GM12864 (cell line): Measurements from ENCODE around the gene TRIM24.

Experiments used
- DNase-seq: peaks from one replicate; pipeline ENCODE4 v3.0.0-alpha.2; 2011; ENCODE audit warnings: low read depth
- H3K4me3 ChIP-seq: 2 replicates; pipeline ENCODE4 v1.5.1; 2011; ENCODE audit warnings: mild to moderate bottlenecking, low read depth, low read length, control low read depth
- TF ChIP-seq, protein P1 (sequence below): IDR thresholded peaks from 2 replicates; pipeline ENCODE4 v1.5.1; 2011; ENCODE audit warnings: low read depth, mild to moderate bottlenecking, moderate library complexity, low read length, control low read depth, inconsistent platforms; ENCODE audit errors: missing control alignments

The TRIM24 gene

DNA sequence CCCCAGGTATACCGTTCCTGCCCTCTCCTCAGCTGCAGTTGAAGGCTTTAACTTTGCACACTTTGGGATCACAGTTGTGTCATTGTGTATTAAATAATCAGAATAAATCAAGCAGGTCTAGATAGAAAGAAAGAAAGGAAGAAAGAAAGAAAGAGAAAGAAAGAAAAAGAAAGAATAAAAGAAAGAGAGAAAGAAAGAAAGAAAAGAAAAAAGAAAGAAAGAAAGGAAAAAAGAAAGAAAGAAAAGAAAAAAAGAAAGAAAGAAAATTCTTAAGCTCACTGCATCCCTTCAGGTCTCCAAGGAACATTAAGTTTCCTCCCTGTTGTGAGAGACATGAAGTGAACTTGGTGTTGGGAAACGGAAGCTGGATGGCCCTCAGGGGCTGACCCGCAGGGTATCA lies 17.2 kb upstream of the TRIM24 start:
- no peak overlapping the region for H3K4me3 ChIP-seq
- TF ChIP-seq, protein P1, sequence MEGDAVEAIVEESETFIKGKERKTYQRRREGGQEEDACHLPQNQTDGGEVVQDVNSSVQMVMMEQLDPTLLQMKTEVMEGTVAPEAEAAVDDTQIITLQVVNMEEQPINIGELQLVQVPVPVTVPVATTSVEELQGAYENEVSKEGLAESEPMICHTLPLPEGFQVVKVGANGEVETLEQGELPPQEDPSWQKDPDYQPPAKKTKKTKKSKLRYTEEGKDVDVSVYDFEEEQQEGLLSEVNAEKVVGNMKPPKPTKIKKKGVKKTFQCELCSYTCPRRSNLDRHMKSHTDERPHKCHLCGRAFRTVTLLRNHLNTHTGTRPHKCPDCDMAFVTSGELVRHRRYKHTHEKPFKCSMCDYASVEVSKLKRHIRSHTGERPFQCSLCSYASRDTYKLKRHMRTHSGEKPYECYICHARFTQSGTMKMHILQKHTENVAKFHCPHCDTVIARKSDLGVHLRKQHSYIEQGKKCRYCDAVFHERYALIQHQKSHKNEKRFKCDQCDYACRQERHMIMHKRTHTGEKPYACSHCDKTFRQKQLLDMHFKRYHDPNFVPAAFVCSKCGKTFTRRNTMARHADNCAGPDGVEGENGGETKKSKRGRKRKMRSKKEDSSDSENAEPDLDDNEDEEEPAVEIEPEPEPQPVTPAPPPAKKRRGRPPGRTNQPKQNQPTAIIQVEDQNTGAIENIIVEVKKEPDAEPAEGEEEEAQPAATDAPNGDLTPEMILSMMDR, result no peak
- DNase-seq, result no peak

DNA sequence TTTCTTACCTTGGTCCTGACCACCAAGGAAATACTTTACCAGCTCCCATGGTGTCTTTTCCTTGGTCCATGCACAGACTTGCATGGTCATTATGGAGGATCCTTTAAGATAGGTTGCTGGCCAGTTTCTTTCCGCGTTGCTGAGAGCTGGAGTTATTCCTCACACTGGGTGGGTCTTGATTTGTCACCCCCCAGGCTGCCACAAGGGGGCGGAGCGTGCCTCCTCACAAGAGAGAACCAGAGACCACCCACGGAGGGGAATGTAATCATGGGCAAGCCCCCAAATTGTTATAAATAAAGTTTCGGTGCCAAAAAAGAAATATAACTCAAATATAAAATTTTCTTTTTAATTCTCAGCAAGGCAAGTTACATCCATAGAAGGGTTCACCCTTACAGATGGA lies 10.5 kb upstream of the TRIM24 start:
- TF ChIP-seq, protein P1, result peak; percentile 64
- H3K4me3 ChIP-seq, result no peak overlapping the region
- no peak for DNase-seq

DNA sequence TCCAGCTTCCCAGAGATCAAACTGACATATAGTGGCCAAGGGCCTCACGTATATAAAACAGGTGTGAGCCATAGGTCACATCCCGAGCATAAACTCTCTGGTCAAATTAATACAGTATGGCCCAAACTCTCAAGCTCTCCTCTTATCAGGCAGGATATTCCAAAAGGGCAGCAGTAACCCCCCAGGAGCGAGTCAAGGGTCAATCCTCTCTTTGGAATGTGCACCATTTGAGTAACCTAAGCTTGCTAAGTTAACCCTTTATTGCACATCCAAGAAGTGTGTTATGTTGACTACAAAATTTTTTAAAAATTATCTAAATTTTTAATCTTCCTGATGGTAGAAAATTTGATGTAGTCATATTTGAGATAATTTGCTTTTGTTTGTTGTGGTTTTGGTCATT lies 4.5 kb upstream of the TRIM24 start:
- TF ChIP-seq, protein P1, result no peak
- DNase-seq, result no peak
- H3K4me3 ChIP-seq, result no peak overlapping the region

DNA sequence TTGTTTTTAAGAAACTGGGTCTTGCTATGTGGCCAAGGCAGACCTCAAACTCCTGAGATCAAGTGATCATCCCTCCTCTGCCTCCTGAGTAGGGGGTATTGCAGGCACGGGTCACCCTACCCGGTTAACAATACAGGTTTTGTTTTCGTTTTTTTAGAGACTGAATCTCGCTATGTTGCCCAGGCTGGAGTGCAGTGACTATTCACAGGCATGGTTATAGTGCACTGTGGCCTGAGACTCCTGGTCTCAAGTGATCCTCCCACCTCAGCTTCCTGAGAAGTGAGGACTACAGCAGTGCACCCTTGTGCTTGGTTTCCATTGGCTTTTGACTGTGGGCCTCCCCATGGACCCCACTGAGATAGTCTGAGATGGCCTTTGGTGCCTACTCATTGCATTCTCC lies 3.8 kb upstream of the TRIM24 start:
- H3K4me3 ChIP-seq, result no peak overlapping the region
- DNase-seq, result no peak
- TF ChIP-seq, protein P1, result no peak

DNA sequence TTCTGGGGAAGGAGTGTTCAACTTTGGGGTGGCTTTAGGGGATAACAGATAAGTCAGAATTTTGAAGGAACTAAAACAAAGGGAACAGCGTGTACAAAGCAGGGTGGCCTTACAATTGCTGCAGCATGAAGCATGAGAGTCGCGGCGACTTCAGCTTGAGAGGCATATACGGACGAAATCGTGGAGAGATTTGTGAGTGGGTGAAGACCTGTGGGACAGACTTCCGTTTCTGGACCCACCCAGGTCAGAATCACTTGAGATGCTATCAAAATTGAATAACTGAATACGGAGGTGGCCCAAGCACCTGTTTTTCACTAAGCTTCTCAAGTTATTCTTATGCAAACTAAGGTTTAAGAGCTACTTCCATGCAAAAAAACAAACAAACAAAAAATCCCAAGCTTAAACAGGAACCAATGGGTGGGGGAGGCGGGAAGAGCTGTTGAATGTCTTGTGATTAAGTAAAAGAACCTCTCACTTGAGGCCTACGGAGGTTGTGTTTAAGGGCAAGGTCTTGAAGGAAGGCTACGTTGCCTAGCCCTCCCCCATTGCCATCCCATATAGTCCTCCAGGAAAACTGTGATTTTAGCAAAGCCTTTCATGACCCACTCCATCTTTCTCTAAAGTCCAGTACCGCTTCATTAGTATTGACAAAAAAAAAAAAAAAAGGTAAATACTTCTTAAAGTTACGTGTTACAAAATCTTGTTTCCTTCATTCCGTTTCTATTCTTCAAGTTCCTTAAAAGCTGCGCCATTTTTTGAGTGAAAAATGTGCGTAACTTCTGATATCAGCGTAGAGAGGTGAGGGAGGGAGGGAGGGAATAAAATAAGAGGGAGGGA lies 1.3 kb upstream of the TRIM24 start:
- TF ChIP-seq, protein P1, result no peak
- DNase-seq, result no peak
- no peak overlapping the region for H3K4me3 ChIP-seq

DNA sequence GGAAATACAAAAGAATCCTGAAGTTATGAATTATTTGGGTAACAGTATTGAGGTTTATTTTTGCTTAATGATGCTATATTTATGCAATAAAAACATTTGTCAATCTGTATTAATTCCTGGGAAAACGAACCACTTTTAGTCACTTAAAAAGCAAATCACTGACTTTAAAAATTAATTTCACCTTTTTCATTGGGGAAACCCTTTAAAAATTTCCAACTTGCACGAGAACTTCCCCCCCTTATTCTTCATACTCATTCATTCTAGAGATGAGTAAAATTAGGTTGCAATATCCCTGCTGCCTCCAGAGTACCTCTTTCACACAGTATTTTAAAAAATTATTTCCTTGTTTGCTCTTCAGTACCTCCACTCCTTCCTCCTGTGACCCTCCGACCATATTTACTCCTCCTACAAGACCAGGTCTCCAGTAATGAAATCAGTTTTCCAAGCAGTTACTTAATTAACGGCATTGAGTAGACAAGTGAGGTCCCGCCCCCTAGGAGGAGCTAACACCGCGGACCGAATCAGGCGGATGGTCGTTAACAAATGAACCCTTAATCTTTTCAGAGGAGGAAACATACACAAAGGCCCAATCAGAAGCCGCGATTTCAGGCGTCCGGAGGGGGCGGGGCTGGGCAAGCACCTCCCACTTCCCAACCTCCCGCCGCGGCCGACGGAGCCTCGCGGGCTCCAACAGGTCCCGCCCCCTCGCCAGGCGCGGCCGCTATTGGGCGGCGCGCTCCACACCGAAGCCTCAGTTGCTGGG lies 465 bp upstream of the TRIM24 start:
- DNase-seq, result peak; percentile 92
- TF ChIP-seq, protein P1, result no peak
- peak overlapping the region; percentile 56 for H3K4me3 ChIP-seq
